H9 (cell line): ENCODE results near the gene DGCR8. TPM values are rescaled to one million over a fixed set of nuclear protein-coding genes. Genes with fewer than 3 reads are reported as not detected.

Experiments
- DNase-seq: peaks from one replicate; pipeline ENCODE4 v3.0.0-alpha.2; 2017
- H2AFZ ChIP-seq: one replicate; pipeline ENCODE4 v1.6.1; 2013; ENCODE audit warnings: mild to moderate bottlenecking, low read length, control low read depth, moderate library complexity
- H2AK5ac ChIP-seq: 2 replicates; pipeline ENCODE4 v1.6.1; 2013; ENCODE audit warnings: low read length, control low read depth, mixed read lengths; ENCODE audit not compliant: insufficient read length
- H2BK120ac ChIP-seq: one replicate; pipeline ENCODE4 v1.6.1; 2013; ENCODE audit warnings: low read depth, mild to moderate bottlenecking, low read length, control low read depth, inconsistent platforms; ENCODE audit not compliant: poor library complexity, severe bottlenecking
- H2BK12ac ChIP-seq: 2 replicates; pipeline ENCODE4 v1.6.1; 2013; ENCODE audit warnings: low read length, control low read depth, mixed read lengths, low read depth; ENCODE audit not compliant: insufficient read length
- H2BK15ac ChIP-seq: 2 replicates; pipeline ENCODE4 v1.6.1; 2013; ENCODE audit warnings: low read depth, low read length, control low read depth
- H2BK20ac ChIP-seq: one replicate; pipeline ENCODE4 v1.6.1; 2013; ENCODE audit warnings: low read depth, mild to moderate bottlenecking, low read length, control low read depth, inconsistent platforms; ENCODE audit not compliant: poor library complexity, severe bottlenecking
- H2BK5ac ChIP-seq: 2 replicates; pipeline ENCODE4 v1.6.1; 2013; ENCODE audit warnings: low read length, control low read depth, mixed read lengths; ENCODE audit not compliant: insufficient read length
- H3K14ac ChIP-seq: 2 replicates; pipeline ENCODE4 v1.6.1; 2013; ENCODE audit warnings: low read length, control low read depth; ENCODE audit not compliant: insufficient read depth
- H3K18ac ChIP-seq: 2 replicates; pipeline ENCODE4 v1.6.1; 2013; ENCODE audit warnings: low read depth, mild to moderate bottlenecking, mixed read lengths, low read length, control low read depth; ENCODE audit not compliant: insufficient read length
- H3K23ac ChIP-seq: 2 replicates; pipeline ENCODE4 v1.6.1; 2013; ENCODE audit warnings: low read length, control low read depth, mixed read lengths, low read depth; ENCODE audit not compliant: insufficient read length
- H3K23me2 ChIP-seq: 2 replicates; pipeline ENCODE4 v1.6.1; 2013; ENCODE audit warnings: low read depth, mild to moderate bottlenecking, mixed read lengths, low read length, control low read depth; ENCODE audit not compliant: insufficient read length, poor library complexity, severe bottlenecking
- H3K27ac ChIP-seq: 2 replicates; pipeline ENCODE4 v1.5.1; 2013; ENCODE audit warnings: low read length, control low read depth, mixed read lengths, low read depth; ENCODE audit not compliant: insufficient read length
- H3K27me3 ChIP-seq: 2 replicates; pipeline ENCODE4 v1.6.1; 2013; ENCODE audit warnings: low read length, control low read depth, inconsistent platforms; ENCODE audit not compliant: insufficient read depth
- H3K4ac ChIP-seq: 2 replicates; pipeline ENCODE4 v1.6.1; 2013; ENCODE audit warnings: low read depth, mild to moderate bottlenecking, control low read depth, inconsistent platforms, low read length, moderate library complexity
- H3K4me1 ChIP-seq: 2 replicates; pipeline ENCODE4 v1.6.1; 2013; ENCODE audit warnings: low read length, control low read depth, inconsistent platforms; ENCODE audit not compliant: insufficient read depth
- H3K4me2 ChIP-seq: 2 replicates; pipeline ENCODE4 v1.6.1; 2013; ENCODE audit warnings: low read length, control low read depth, mixed read lengths; ENCODE audit not compliant: insufficient read length, insufficient read depth
- H3K56ac ChIP-seq: 2 replicates; pipeline ENCODE4 v1.6.1; 2013; ENCODE audit warnings: low read depth, mild to moderate bottlenecking, mixed read lengths, low read length, control low read depth; ENCODE audit not compliant: insufficient read length
- H3K79me1 ChIP-seq: 2 replicates; pipeline ENCODE4 v1.6.1; 2013; ENCODE audit warnings: low read depth, mild to moderate bottlenecking, moderate library complexity, low read length, control low read depth, inconsistent platforms; ENCODE audit not compliant: insufficient read depth, poor library complexity, severe bottlenecking
- H3K79me2 ChIP-seq: 2 replicates; pipeline ENCODE4 v1.6.1; 2013; ENCODE audit warnings: low read length, control low read depth, inconsistent platforms; ENCODE audit not compliant: insufficient read depth
- H3K9ac ChIP-seq: 2 replicates; pipeline ENCODE4 v1.6.1; 2013; ENCODE audit warnings: low read length, control low read depth, mixed read lengths; ENCODE audit not compliant: insufficient read length; ENCODE audit errors: extremely low read depth
- H3K9me3 ChIP-seq: one replicate; pipeline ENCODE4 v1.6.1; 2013; ENCODE audit warnings: low read depth, low read length, inconsistent platforms; ENCODE audit not compliant: control insufficient read depth
- H3T11ph ChIP-seq: one replicate; pipeline ENCODE4 v1.6.1; 2013; ENCODE audit warnings: mild to moderate bottlenecking, low read length, control low read depth, inconsistent platforms
- H4K20me1 ChIP-seq: one replicate; pipeline ENCODE4 v1.6.1; 2013; ENCODE audit not compliant: control insufficient read depth, insufficient read length, insufficient read depth
- H4K5ac ChIP-seq: 2 replicates; pipeline ENCODE4 v1.6.1; 2013; ENCODE audit warnings: low read depth, mild to moderate bottlenecking, mixed read lengths, low read length, control low read depth; ENCODE audit not compliant: insufficient read length
- H4K8ac ChIP-seq: replicated peaks from 2 replicates; pipeline ENCODE4 v1.6.1; 2013; ENCODE audit warnings: low read length, control low read depth, mixed read lengths, low read depth; ENCODE audit not compliant: insufficient read length
- H4K91ac ChIP-seq: 2 replicates; pipeline ENCODE4 v1.6.1; 2013; ENCODE audit warnings: low read depth, mild to moderate bottlenecking, moderate library complexity, mixed read lengths, low read length, control low read depth; ENCODE audit not compliant: insufficient read length
- H3K27ac Mint-ChIP-seq, 3 experiments: 2 replicates in 2 of 3; 3 replicates in 1 of 3; pipeline ENCODE4 v1.8.0; 2020 to 2021; ENCODE audit warnings: mixed read lengths in 3 of 3, mild to moderate bottlenecking in 1 of 3, moderate library complexity in 1 of 3
- H3K27me3 Mint-ChIP-seq: 2 replicates; pipeline ENCODE4 v1.8.0; 2021; ENCODE audit warnings: low read depth, mild to moderate bottlenecking, moderate library complexity, mixed read lengths
- H3K36me3 Mint-ChIP-seq, 3 experiments: 2 replicates in 2 of 3; 3 replicates in 1 of 3; pipeline ENCODE4 v1.8.0; 2020 to 2021; ENCODE audit warnings: low read depth in 3 of 3, mixed read lengths in 3 of 3; ENCODE audit not compliant: insufficient read depth in 1 of 3
- H3K4me1 Mint-ChIP-seq, 2 experiments: 2 replicates each; pipeline ENCODE4 v1.8.0; 2020; ENCODE audit warnings: mixed read lengths in 2 of 2
- H3K4me3 Mint-ChIP-seq, 2 experiments: 2 replicates in 1 of 2; 3 replicates in 1 of 2; pipeline ENCODE4 v1.8.0; 2020 to 2021; ENCODE audit warnings: mild to moderate bottlenecking in 2 of 2, mixed read lengths in 2 of 2, moderate library complexity in 1 of 2
- H3K9me3 Mint-ChIP-seq, 2 experiments: 2 replicates in 1 of 2; 3 replicates in 1 of 2; pipeline ENCODE4 v1.8.0; 2020; ENCODE audit warnings: mild to moderate bottlenecking in 2 of 2, mixed read lengths in 2 of 2, moderate library complexity in 1 of 2
- CTCF ChIP-seq: fragments of 200-600 bp; sonication (generic); conservative IDR thresholded peaks from 3 replicates; pipeline ENCODE4 v1.8.0; 2021; ENCODE audit warnings: antibody characterized with exemption, mild to moderate bottlenecking
- WGBS: extraction: QIAGEN DNeasy Blood & Tissue Kit; methylation state at CpG from one replicate; pipeline ENCODE4 v1.1.7; 2013; ENCODE audit warnings: missing lambda C conversion rate, low lambda C conversion rate, mixed read lengths; ENCODE audit not compliant: insufficient read length; ENCODE audit errors: extremely low coverage; 5-methylcytosine and 5-hydroxymethylcytosine counted together
- total RNA-seq: library from RNA; stranded (reverse); gene quantifications from 2 replicates; pipeline ENCODE4 v1.2.1, GENCODE V29; 2021

Gene DGCR8
- total RNA-seq, 1 experiment from 2014 or later = 74.5 TPM

- no peak overlapping the region for H2BK20ac ChIP-seq
- H2BK15ac ChIP-seq = no peak overlapping the region
- H4K20me1 ChIP-seq = no peaks in the 10 kb centered on the region
- no peak overlapping the region for H3K9ac ChIP-seq
- H2BK5ac ChIP-seq = no peak overlapping the region
- Mint-ChIP-seq H3K9me3 (no peaks in the 10 kb centered on the region), H3K4me3 (no peak overlapping the region), H3K27ac (no peak overlapping the region; a peak in 1 of 7 replicates), H3K36me3 (no peaks in the 10 kb centered on the region; a peak in 3 of 7 replicates), H3K4me1 (no peaks in the 10 kb centered on the region), H3K27me3 (no peaks in the 10 kb centered on the region)
- H3K14ac ChIP-seq = no peak overlapping the region
- H3K23me2 ChIP-seq = no peaks in the 10 kb centered on the region
- no peaks in the 10 kb centered on the region for H3K4me1 ChIP-seq
- no peak for DNase-seq
- WGBS = no CpG with 5 or more reads among the region's 19 CpGs
- H3K27ac ChIP-seq = no peak overlapping the region
- H3K4me2 ChIP-seq = no peak overlapping the region
- no peaks in the 10 kb centered on the region for H3K27me3 ChIP-seq
- H2BK12ac ChIP-seq = no peak overlapping the region
- H3K4ac ChIP-seq = no peak overlapping the region
- no peaks in the 10 kb centered on the region for H3K79me1 ChIP-seq
- H3K9me3 ChIP-seq = no peaks in the 10 kb centered on the region
- no peaks in the 10 kb centered on the region for H3K79me2 ChIP-seq
- no peak overlapping the region for H4K5ac ChIP-seq
- H3T11ph ChIP-seq = no peak overlapping the region
- H3K56ac ChIP-seq = no peak overlapping the region
- H4K8ac ChIP-seq = no peak overlapping the region
- no peak overlapping the region for H3K18ac ChIP-seq
- no peak overlapping the region for H2AK5ac ChIP-seq
- H3K23ac ChIP-seq = no peak overlapping the region
- H4K91ac ChIP-seq = no peak overlapping the region
- TF ChIP-seq CTCF = no peak
- no peak overlapping the region for H2BK120ac ChIP-seq
- no peak overlapping the region for H2AFZ ChIP-seq
These were observed 64.0 kb downstream of the DGCR8 start for GRCh38 chr22:20143883-20144665.
